GM15510 (cell line): Measurements from ENCODE around the gene CEP76.

Experiments used
- POLR2A ChIP-seq: IDR thresholded peaks from 3 replicates; pipeline ENCODE4 v1.6.1; 2011; ENCODE audit warnings: borderline replicate concordance; ENCODE audit not compliant: insufficient read length; ENCODE audit errors: extremely low read depth

CEP76 gene

DNA sequence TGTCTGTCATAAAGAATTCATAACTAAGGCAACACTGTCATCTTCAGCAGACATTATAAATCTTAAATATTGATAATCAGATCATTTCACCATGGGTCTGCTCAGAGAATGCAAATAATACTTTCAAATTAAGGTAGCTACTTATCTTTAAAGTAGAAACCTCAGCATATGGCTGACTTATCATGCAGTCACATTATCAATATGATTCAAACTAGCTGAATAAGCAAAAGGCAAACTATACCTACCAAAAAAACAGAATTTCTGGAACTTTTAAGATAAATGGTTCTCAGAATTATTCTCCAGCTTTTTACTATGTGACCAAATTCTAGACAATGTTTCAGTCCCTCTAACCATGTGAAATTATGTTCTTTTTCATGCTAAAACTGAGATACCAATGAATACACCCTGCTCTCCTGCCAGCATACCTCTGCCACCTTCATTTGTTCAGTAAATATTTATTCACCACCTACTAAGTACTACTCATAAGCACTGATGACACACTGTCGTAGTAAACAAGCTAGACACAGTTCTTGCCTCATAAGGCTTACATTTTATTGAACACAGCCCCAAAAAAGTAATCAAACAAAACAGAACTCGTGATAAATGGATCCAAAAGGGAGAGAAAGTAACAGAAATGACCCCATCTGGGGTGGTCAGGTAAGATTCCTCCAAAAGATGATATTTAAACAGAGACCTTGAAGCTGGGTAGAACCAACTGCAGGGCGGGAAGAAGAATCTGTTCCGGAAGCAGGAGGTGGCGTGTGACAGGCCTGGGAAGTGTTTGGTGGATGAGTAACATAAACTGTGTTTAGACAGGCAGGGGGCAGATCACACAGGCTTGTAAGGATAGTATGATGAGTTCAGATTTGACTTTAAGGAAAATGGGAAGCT is 62.3 kb downstream of the CEP76 start:
- no peak for TF ChIP-seq POLR2A

DNA sequence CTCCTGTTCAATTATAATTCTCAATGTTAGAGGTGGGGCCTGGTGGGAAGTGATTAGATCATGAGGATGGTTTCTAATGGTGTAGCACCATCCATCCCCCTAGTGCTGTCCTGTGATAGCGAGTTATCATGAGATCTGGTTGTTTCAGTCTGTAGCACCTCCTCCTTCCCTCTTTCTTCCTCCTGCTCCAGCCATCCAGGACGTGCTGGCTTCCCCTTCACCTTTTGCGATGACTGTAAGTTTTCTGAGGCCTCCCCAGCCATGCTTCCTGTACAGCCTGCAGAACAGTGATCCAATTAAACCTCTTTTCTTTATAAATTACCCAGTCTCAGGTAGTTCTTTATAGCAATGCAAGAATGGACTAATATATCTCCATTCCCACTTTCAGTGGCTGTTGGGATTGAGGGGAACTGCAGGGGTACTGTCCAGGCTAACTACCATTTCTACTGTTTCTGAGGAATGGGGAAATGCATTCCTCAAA is 63.8 kb downstream of the CEP76 start:
- TF ChIP-seq POLR2A: no peak

GRCh38 chr18:12637901-12638643 is 64.5 kb downstream of the CEP76 start:
- no peak for TF ChIP-seq POLR2A

DNA sequence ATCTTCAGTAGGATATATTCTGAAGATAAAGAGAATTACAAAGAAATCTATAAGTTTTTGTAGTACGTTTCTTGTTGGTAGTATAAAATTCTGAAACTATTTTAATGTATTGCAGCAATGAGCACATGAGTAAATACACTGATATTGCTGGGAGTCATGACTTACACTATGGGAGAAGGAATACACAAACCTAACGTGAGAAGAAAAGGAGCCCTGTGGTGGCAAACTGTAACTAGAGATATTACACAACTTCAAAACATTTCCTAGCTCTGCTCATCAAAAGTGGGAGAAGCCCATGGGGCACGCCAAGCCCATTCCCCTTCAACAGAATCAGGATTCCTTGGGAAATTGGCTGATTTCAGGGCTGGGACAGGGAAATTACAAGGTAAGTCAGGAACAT is 65.1 kb downstream of the CEP76 start:
- TF ChIP-seq POLR2A: no peak

GRCh38 chr18:12631831-12632477 is 70.6 kb downstream of the CEP76 start:
- no peak for TF ChIP-seq POLR2A

GRCh38 chr18:12630136-12630535 is 72.4 kb downstream of the CEP76 start:
- TF ChIP-seq POLR2A: no peak

DNA sequence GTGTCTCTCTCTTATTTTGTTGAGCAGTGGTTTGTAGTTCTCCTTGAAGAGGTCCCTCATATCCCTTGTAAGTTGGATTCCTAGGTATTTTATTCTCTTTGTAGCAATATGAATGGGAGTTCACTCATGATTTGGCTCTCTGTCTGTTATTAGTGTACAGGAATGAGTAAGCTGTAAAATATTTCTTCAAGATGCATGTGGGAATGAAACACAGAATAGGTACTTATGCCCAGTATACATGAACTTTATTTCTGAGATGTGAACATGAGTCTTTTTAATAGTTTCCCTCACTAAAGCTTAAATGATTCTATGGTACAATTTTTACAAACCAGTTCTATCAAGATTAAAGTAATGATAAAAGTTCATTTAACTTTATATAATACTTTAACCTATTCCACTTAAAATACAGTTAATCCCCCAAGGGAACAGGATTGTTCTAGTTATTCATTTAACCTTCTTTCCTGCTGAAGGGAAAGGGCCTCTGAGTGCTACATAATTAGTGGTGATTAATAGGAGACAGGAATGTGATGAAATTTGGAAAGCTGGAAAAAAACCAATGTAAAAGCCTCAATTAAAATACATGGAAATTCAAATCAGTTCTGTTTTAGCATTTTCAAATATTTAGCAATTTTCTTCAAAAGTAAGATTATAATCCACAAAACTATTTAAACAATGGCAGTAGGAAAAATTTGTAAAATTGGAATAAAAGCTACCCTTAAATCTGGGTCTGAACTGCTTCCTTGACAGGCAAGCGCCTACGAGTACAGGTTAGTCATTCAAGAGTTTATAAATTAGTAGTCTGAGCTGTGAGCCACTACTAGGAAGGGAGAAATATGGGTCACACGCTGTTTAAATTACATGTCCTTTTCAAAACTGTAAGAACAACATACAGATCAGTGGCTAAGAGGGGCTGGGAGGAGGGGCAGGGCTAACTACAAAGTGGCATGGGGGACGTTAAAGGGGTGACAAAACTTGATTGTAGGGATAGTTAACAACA is 73.5 kb downstream of the CEP76 start:
- no peak for TF ChIP-seq POLR2A

DNA sequence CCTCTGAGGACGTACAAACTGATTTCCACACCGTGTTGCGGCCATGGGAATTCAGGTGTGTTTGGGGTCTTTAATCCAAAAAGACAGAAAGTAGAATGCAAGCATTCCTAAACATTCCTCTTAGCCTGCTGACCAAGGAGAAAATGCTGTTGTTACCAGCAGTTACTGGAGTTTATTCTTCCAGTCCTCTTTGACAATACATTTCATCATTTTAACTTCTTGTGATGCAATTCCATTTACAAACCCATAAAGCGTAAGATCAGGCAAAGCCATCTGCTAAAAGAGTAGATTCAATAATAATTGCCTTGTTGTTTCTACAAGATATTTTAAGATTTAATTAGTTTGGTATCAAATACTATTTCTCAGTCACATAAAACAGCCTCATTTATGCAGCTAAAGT is 77.3 kb downstream of the CEP76 start:
- TF ChIP-seq POLR2A: no peak
